Ovary (tissue), 9 donors: ENCODE data around the gene ABCC1. TPM values are rescaled to one million over a fixed set of nuclear protein-coding genes. Genes with fewer than 3 reads are reported as not detected.

Experiments
- DNase-seq, 5 donors: peaks; one replicate each; pipeline ENCODE4 v3.0.0-alpha.2; 2019 to 2020
- H3K27ac ChIP-seq, 2 donors: fragments of 200-600 bp; one replicate each; pipeline versions ENCODE4 v1.5.1 to v1.8.0; 2019 to 2022
- H3K27me3 ChIP-seq: fragments of 200-600 bp; one replicate; pipeline ENCODE4 v1.8.0; 2022
- H3K36me3 ChIP-seq: fragments of 200-600 bp; sonication (generic); one replicate; pipeline ENCODE4 v1.5.1; 2019
- H3K4me1 ChIP-seq: one replicate; pipeline ENCODE4 v1.8.1; 2013; ENCODE audit warnings: mild to moderate bottlenecking, moderate library complexity; ENCODE audit not compliant: insufficient read depth
- H3K4me3 ChIP-seq: fragments of 200-600 bp; sonication (generic); one replicate; pipeline ENCODE4 v1.5.1; 2017
- H3K9me3 ChIP-seq, 2 donors: fragments of 200-600 bp in 1 of 2; sonication (generic) in 1 of 2; one replicate each; pipeline versions ENCODE4 v1.5.1 to v1.8.1; 2013 to 2019; ENCODE audit warnings: mild to moderate bottlenecking in 1 of 2, moderate library complexity in 1 of 2
- EP300 ChIP-seq: sonication (generic); formaldehyde crosslinking; IDR thresholded peaks from one replicate; pipeline ENCODE4 v1.6.1; 2017; ENCODE audit warnings: antibody characterized with exemption
- POLR2A ChIP-seq: fragments of 450-650 bp; IDR thresholded peaks from one replicate; pipeline ENCODE4 v1.6.1; 2017; ENCODE audit warnings: antibody characterized with exemption, mild to moderate bottlenecking, moderate library complexity
- WGBS, 3 donors: extraction: QIAGEN DNeasy Blood & Tissue Kit in 1 of 3; methylation state at CpG; one replicate each; pipeline versions ENCODE4 v1.1.5 to v1.1.7; 2013 to 2017; 5-methylcytosine and 5-hydroxymethylcytosine counted together
- intact Hi-C, 4 donors: fragments of 100-400 bp; cut with DNase I; formaldehyde crosslinking; loops; one replicate each; pipeline versions ENCODE4 v1.11.0 to v1.15.1; 2022 to 2023
- polyA plus RNA-seq, 2 donors: library from polyadenylated mRNA; stranded (reverse); fragments of 200-250 nt in 1 of 2; fragments of 350-450 nt in 1 of 2; fragmentation: Illumina TruSeq in 1 of 2; extraction: RNeasy Lipid Tissue Mini Kit (QIAGEN cat#74804) in 1 of 2; gene quantifications; one replicate each; pipeline ENCODE4 v1.2.3, GENCODE V29; 2013 to 2014
- total RNA-seq, 7 donors: library from RNA; depleted of rRNA in 2 of 7; stranded (reverse); fragments of >200 nt in 2 of 7; fragmentation: NEBNext Ultra II Directional in 3 of 7; extraction: Animal tissue kit (Norgen Biotek cat#: 25700) in 3 of 7; gene quantifications; one replicate each; pipeline versions ENCODE4 v1.1.0 to v1.2.4, GENCODE V29; 2016 to 2023
- TF ChIP-seq, protein P1 (sequence below), 3 donors: fragments of 450-650 bp in 2 of 3; fragments of 200-600 bp in 1 of 3; IDR thresholded peaks; one replicate each; pipeline versions ENCODE4 v1.5.1 to v1.8.0; 2016 to 2022; ENCODE audit warnings: antibody characterized with exemption in 3 of 3, mild to moderate bottlenecking in 1 of 3
- donor health status: DM: no; HTN: no; CAD: no; lungs with moderate emphysema.
- donor health status: DM: no; HTN: no; CAD: no.
- donor health status: Bipolar disorder and iron deficiency.
- donor health status: DM: yes; HTN: yes; CAD: no.
- donor health status: DM: no; HTN: no; CAD: no.
- donor health status: DM: yes; HTN: yes; CAD: no.

The ABCC1 gene
- total and polyA plus RNA-seq, 9 donors = 10.0 to 31.1 (median 20.9) TPM

DNA sequence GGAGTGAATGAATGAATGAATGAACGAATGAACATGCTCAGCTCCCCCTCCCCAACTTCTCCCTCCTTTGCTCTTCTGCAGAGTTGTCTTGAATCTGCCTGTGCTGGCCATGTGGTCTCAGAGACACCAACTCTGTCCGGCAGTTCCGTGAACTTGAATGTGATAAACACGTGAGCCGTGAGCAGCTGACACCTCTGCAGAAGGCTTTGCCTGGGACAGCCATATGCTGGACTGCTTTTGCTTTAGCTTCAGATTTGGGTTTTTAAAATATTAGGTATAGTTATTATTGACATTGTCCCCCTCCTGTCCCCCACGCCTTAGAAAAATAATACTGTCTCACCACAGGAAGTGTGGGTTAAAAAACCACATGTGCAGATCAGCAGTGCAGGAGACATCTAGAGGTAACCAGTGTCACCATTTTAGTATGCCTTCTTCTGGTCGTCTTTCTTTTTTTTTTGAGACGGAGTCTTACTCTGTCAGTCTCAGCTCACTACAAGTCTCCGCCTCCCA lies 83.8 kb downstream of the ABCC1 start:
- Histone ChIP-seq H3K36me3 (no peaks in the 10 kb centered on the region), H3K4me1 (no peaks in the 10 kb centered on the region), H3K9me3 (no peaks in the 10 kb centered on the region), H3K27ac (no peak overlapping the region), H3K4me3 (no peak overlapping the region), H3K27me3 (no peaks in the 10 kb centered on the region)
- TF ChIP-seq EP300 = no peak
- TF ChIP-seq POLR2A = no peak
- no peak for DNase-seq
- intact Hi-C loops = no loop called here
- 71 to 90% (median 77%) methylated on average over 9 of the region's 9 CpGs for WGBS, 3 donors

DNA sequence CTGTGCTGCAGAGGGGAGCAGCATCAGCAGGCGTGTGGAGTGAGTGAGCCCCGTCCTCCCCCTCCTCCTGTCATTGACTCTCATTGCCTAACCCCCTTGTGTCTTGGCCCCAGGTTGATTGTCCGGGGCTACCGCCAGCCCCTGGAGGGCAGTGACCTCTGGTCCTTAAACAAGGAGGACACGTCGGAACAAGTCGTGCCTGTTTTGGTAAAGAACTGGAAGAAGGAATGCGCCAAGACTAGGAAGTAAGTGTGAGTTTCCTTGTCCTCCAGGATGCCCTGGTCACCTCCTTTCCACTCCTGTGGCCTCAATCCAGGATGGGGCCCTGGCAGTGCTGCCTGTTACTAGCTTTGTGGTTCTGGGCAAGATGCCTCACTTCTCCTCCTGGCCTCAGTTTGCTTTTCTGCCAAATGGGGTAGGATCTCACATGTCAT lies 87.0 kb downstream of the ABCC1 start:
- Histone ChIP-seq H3K27ac (no peak overlapping the region), H3K9me3 (no peaks in the 10 kb centered on the region), H3K36me3 (no peaks in the 10 kb centered on the region), H3K27me3 (no peaks in the 10 kb centered on the region), H3K4me1 (no peaks in the 10 kb centered on the region), H3K4me3 (no peak overlapping the region)
- TF ChIP-seq POLR2A = no peak
- no peak for TF ChIP-seq EP300
- TF ChIP-seq, protein P1, sequence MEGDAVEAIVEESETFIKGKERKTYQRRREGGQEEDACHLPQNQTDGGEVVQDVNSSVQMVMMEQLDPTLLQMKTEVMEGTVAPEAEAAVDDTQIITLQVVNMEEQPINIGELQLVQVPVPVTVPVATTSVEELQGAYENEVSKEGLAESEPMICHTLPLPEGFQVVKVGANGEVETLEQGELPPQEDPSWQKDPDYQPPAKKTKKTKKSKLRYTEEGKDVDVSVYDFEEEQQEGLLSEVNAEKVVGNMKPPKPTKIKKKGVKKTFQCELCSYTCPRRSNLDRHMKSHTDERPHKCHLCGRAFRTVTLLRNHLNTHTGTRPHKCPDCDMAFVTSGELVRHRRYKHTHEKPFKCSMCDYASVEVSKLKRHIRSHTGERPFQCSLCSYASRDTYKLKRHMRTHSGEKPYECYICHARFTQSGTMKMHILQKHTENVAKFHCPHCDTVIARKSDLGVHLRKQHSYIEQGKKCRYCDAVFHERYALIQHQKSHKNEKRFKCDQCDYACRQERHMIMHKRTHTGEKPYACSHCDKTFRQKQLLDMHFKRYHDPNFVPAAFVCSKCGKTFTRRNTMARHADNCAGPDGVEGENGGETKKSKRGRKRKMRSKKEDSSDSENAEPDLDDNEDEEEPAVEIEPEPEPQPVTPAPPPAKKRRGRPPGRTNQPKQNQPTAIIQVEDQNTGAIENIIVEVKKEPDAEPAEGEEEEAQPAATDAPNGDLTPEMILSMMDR (IDR thresholded peaks at IDR 0.05) = no peak
- DNase-seq = no peak
- WGBS, 3 donors = 87 to 90% (median 90%) methylated on average over 8 of the region's 8 CpGs
- intact Hi-C loops = no loop called here

GRCh38 chr16:16037521-16037920 lies 88.1 kb downstream of the ABCC1 start:
- Histone ChIP-seq H3K36me3 (no peaks in the 10 kb centered on the region), H3K27me3 (no peaks in the 10 kb centered on the region), H3K27ac (no peak overlapping the region), H3K9me3 (no peaks in the 10 kb centered on the region), H3K4me1 (no peaks in the 10 kb centered on the region), H3K4me3 (no peak overlapping the region)
- no peak for DNase-seq
- WGBS, 3 donors = 91 to 96% (median 92%) methylated on average over 11 of the region's 11 CpGs
- no peak for TF ChIP-seq POLR2A
- TF ChIP-seq EP300 = no peak
- TF ChIP-seq, protein P1 (IDR thresholded peaks at IDR 0.05) = no peak
- intact Hi-C loops = no loop called here

DNA sequence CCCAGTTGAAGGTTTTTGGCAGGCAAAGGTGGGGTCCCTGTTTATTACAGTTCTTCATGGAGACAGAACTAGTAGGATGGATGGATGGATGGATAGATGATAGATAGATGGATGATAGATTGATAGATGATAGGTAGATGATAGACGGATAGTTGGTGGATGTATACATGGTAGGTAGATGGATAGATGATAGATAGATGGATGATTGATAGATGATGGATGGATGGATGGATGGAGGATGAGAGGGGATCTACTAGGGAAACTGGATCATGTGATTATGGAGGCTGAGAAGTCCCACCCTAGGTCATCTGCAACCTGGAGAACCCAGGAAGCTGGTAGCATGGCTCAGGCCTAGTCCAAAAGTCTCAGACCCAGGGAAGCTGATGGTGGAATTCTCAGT lies 88.6 kb downstream of the ABCC1 start:
- no peak for DNase-seq
- Histone ChIP-seq H3K9me3 (no peaks in the 10 kb centered on the region), H3K36me3 (no peaks in the 10 kb centered on the region), H3K27ac (no peak overlapping the region), H3K4me1 (no peaks in the 10 kb centered on the region), H3K4me3 (no peak overlapping the region), H3K27me3 (no peaks in the 10 kb centered on the region)
- TF ChIP-seq, protein P1 (IDR thresholded peaks at IDR 0.05) = no peak
- TF ChIP-seq EP300 (no peak), POLR2A (no peak)
- intact Hi-C loops = no loop called here
- WGBS, 3 donors = 95 to 98% (median 97%) methylated on average over 1 of the region's 1 CpG

- H3K9me3 ChIP-seq = no peaks in the 10 kb centered on the region
- H3K4me3 ChIP-seq = no peak overlapping the region
- 82 to 89% (median 89%) methylated on average over 6 of the region's 6 CpGs for WGBS, 3 donors
- H3K36me3 ChIP-seq = no peaks in the 10 kb centered on the region
- no peaks in the 10 kb centered on the region for H3K4me1 ChIP-seq
- intact Hi-C loops = no loop called here
- H3K27me3 ChIP-seq = no peaks in the 10 kb centered on the region
- DNase-seq = no peak
- no peak overlapping the region for H3K27ac ChIP-seq
- TF ChIP-seq POLR2A = no peak
- no peak for TF ChIP-seq EP300
- TF ChIP-seq, protein P1 (IDR thresholded peaks at IDR 0.05) = no peak
These were observed 89.5 kb downstream of the ABCC1 start for GRCh38 chr16:16038950-16039349.
